Vagina (tissue), 2 donors: ENCODE measurements around the gene TENM4. TPM values are rescaled to one million over a fixed set of nuclear protein-coding genes. Genes with fewer than 3 reads are reported as not detected.

Source experiments
- DNase-seq, 2 donors: peaks; one replicate each; pipeline ENCODE4 v3.0.0-alpha.2; 2017; ENCODE audit errors: extremely low spot score in 2 of 2
- H3K27ac ChIP-seq: fragments of 200-600 bp; sonication (generic); one replicate; pipeline ENCODE4 v1.5.1; 2019
- H3K27me3 ChIP-seq: fragments of 200-600 bp; sonication (generic); one replicate; pipeline ENCODE4 v1.5.1; 2019
- H3K36me3 ChIP-seq, 2 donors: fragments of 200-600 bp; sonication (generic); one replicate each; pipeline ENCODE4 v1.5.1; 2017 to 2019
- H3K4me1 ChIP-seq: fragments of 200-600 bp; sonication (generic); one replicate; pipeline ENCODE4 v1.5.1; 2019
- H3K4me3 ChIP-seq, 2 donors: fragments of 200-600 bp; sonication (generic); 1 replicate in 1 of 2; 2 replicates in 1 of 2; pipeline ENCODE4 v1.5.1; 2016 to 2019
- H3K9me3 ChIP-seq: fragments of 200-600 bp; sonication (generic); one replicate; pipeline ENCODE4 v1.5.1; 2019
- POLR2A ChIP-seq, 2 donors: fragments of 450-650 bp; IDR thresholded peaks; one replicate each; pipeline ENCODE4 v1.6.1; 2017; ENCODE audit warnings: antibody characterized with exemption in 2 of 2, mild to moderate bottlenecking in 2 of 2, moderate library complexity in 2 of 2
- POLR2AphosphoS5 ChIP-seq, 2 donors: sonication (generic); formaldehyde crosslinking; IDR thresholded peaks; one replicate each; pipeline ENCODE4 v1.9.0; 2017; ENCODE audit warnings: antibody characterized with exemption in 2 of 2, mild to moderate bottlenecking in 2 of 2, low read depth in 1 of 2; ENCODE audit not compliant: insufficient read depth in 1 of 2
- intact Hi-C: fragments of 100-400 bp; cut with DNase I; formaldehyde crosslinking; loops from one replicate; pipeline ENCODE4 v1.15.1; 2023
- total RNA-seq: library from RNA; depleted of rRNA; stranded (reverse); fragments of >200 nt; gene quantifications from one replicate; pipeline ENCODE4 v1.2.3, GENCODE V29; 2016
- TF ChIP-seq, protein P1 (sequence below), 3 experiments: fragments of 450-650 bp in 2 of 3; fragments of 200-600 bp in 1 of 3; sonication (generic) in 1 of 3; IDR thresholded peaks; one replicate each; pipeline ENCODE4 v1.5.1; 2017 to 2019; ENCODE audit warnings: antibody characterized with exemption in 3 of 3, mild to moderate bottlenecking in 2 of 3, moderate library complexity in 2 of 3

Gene TENM4
- total RNA-seq, 1 donor from 2014 or later: 12.5 TPM

- TF ChIP-seq, protein P1, sequence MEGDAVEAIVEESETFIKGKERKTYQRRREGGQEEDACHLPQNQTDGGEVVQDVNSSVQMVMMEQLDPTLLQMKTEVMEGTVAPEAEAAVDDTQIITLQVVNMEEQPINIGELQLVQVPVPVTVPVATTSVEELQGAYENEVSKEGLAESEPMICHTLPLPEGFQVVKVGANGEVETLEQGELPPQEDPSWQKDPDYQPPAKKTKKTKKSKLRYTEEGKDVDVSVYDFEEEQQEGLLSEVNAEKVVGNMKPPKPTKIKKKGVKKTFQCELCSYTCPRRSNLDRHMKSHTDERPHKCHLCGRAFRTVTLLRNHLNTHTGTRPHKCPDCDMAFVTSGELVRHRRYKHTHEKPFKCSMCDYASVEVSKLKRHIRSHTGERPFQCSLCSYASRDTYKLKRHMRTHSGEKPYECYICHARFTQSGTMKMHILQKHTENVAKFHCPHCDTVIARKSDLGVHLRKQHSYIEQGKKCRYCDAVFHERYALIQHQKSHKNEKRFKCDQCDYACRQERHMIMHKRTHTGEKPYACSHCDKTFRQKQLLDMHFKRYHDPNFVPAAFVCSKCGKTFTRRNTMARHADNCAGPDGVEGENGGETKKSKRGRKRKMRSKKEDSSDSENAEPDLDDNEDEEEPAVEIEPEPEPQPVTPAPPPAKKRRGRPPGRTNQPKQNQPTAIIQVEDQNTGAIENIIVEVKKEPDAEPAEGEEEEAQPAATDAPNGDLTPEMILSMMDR (IDR thresholded peaks at IDR 0.05): no peak
- TF ChIP-seq POLR2AphosphoS5 (IDR thresholded peaks at IDR 0.05; ENCODE audit: insufficient read depth in 1 of 2, low read depth in 1 of 2) (no peak), POLR2A (IDR thresholded peaks at IDR 0.05) (no peak)
- Histone ChIP-seq H3K27me3 (no peaks in the 10 kb centered on the region), H3K4me1 (no peaks in the 10 kb centered on the region), H3K4me3 (no peak overlapping the region), H3K27ac (no peak overlapping the region), H3K9me3 (no peaks in the 10 kb centered on the region), H3K36me3 (no peaks in the 10 kb centered on the region)
- no peak for DNase-seq
- intact Hi-C loops: no loop called here
Observed at GRCh38 chr11:78730267-78730824, 710.5 kb downstream of the TENM4 start.

- Histone ChIP-seq H3K27ac (no peak overlapping the region), H3K9me3 (no peaks in the 10 kb centered on the region), H3K27me3 (no peaks in the 10 kb centered on the region), H3K4me3 (no peak overlapping the region), H3K36me3 (no peaks in the 10 kb centered on the region), H3K4me1 (no peaks in the 10 kb centered on the region)
- intact Hi-C loops: no loop called here
- TF ChIP-seq, protein P1 (IDR thresholded peaks at IDR 0.05): no peak
- TF ChIP-seq POLR2AphosphoS5 (IDR thresholded peaks at IDR 0.05; ENCODE audit: insufficient read depth in 1 of 2, low read depth in 1 of 2) (no peak), POLR2A (IDR thresholded peaks at IDR 0.05) (no peak)
- DNase-seq: no peak
Observed at GRCh38 chr11:78727816-78728215, 713.0 kb downstream of the TENM4 start.

- no peak for TF ChIP-seq POLR2A (IDR thresholded peaks at IDR 0.05)
- TF ChIP-seq POLR2AphosphoS5 (IDR thresholded peaks at IDR 0.05; ENCODE audit: insufficient read depth in 1 of 2, low read depth in 1 of 2): no peak
- TF ChIP-seq, protein P1 (IDR thresholded peaks at IDR 0.05): no peak
- no peaks in the 10 kb centered on the region for H3K27me3 ChIP-seq
- no peaks in the 10 kb centered on the region for H3K9me3 ChIP-seq
- DNase-seq: no peak
- no peak overlapping the region for H3K4me3 ChIP-seq
- H3K4me1 ChIP-seq: no peaks in the 10 kb centered on the region
- H3K27ac ChIP-seq: no peak overlapping the region
- no peaks in the 10 kb centered on the region for H3K36me3 ChIP-seq
- intact Hi-C loops: no loop called here
Observed at GRCh38 chr11:78725200-78725599, 715.6 kb downstream of the TENM4 start.

- intact Hi-C loops: no loop called here
- no peak for TF ChIP-seq POLR2AphosphoS5 (IDR thresholded peaks at IDR 0.05; ENCODE audit: insufficient read depth in 1 of 2, low read depth in 1 of 2)
- TF ChIP-seq, protein P1 (IDR thresholded peaks at IDR 0.05): no peak
- no peak for TF ChIP-seq POLR2A (IDR thresholded peaks at IDR 0.05)
- H3K27ac ChIP-seq: no peak overlapping the region
- H3K4me3 ChIP-seq: no peak overlapping the region
- no peaks in the 10 kb centered on the region for H3K36me3 ChIP-seq
- no peaks in the 10 kb centered on the region for H3K4me1 ChIP-seq
- H3K9me3 ChIP-seq: no peaks in the 10 kb centered on the region
- DNase-seq: no peak
- H3K27me3 ChIP-seq: no peaks in the 10 kb centered on the region
Observed at GRCh38 chr11:78722786-78723185, 718.0 kb downstream of the TENM4 start.

GRCh38 chr11:78720281-78720989 lies 720.4 kb downstream of the TENM4 start:
- intact Hi-C loops: no loop called here
- DNase-seq: no peak
- TF ChIP-seq, protein P1 (IDR thresholded peaks at IDR 0.05): no peak
- no peak for TF ChIP-seq POLR2A (IDR thresholded peaks at IDR 0.05)
- H3K27me3 ChIP-seq: no peaks in the 10 kb centered on the region
- no peaks in the 10 kb centered on the region for H3K36me3 ChIP-seq
- no peaks in the 10 kb centered on the region for H3K9me3 ChIP-seq
- no peaks in the 10 kb centered on the region for H3K4me1 ChIP-seq
- no peak overlapping the region for H3K4me3 ChIP-seq
- no peak overlapping the region for H3K27ac ChIP-seq
